SK-N-SH treated with all-trans-retinoic acid at 6 μM for 48 hours (cell line): ENCODE measurements around the gene TOPAZ1.

Experiments used
- CREB5 ChIP-seq: fragments of 250-450 bp; sonication (Bioruptor Pico); IDR thresholded peaks from 2 replicates; pipeline ENCODE4 v1.5.1; 2020; ENCODE audit warnings: low read depth, mild to moderate bottlenecking, moderate library complexity
- CSRNP3 ChIP-seq: fragments of 250-450 bp; sonication (Bioruptor Pico); IDR thresholded peaks from 2 replicates; pipeline ENCODE4 v1.5.1; 2021; ENCODE audit warnings: mild to moderate bottlenecking, moderate library complexity
- ESRRG ChIP-seq: fragments of 250-450 bp; sonication (Bioruptor Pico); IDR thresholded peaks from 2 replicates; pipeline ENCODE4 v1.6.1; 2021; ENCODE audit warnings: mild to moderate bottlenecking
- GLIS3 ChIP-seq: fragments of 250-450 bp; sonication (Bioruptor Pico); IDR thresholded peaks from 2 replicates; pipeline ENCODE4 v1.5.0; 2020; ENCODE audit warnings: mild to moderate bottlenecking, moderate library complexity
- OSR1 ChIP-seq: fragments of 250-450 bp; sonication (Bioruptor Pico); IDR thresholded peaks from 2 replicates; pipeline ENCODE4 v1.8.0; 2022; ENCODE audit warnings: moderate library complexity, mild to moderate bottlenecking, inconsistent platforms
- PATZ1 ChIP-seq: fragments of 250-450 bp; sonication (Bioruptor Pico); IDR thresholded peaks from 2 replicates; pipeline ENCODE4 v1.8.0; 2020; ENCODE audit warnings: mild to moderate bottlenecking, moderate library complexity, borderline replicate concordance
- RARB ChIP-seq: fragments of 250-450 bp; sonication (Bioruptor Pico); IDR thresholded peaks from 2 replicates; pipeline ENCODE4 v1.8.0; 2021; ENCODE audit warnings: mild to moderate bottlenecking, moderate library complexity
- SNAI2 ChIP-seq: fragments of 250-450 bp; sonication (Bioruptor Pico); IDR thresholded peaks from 2 replicates; pipeline ENCODE4 v1.5.0; 2020; ENCODE audit warnings: mild to moderate bottlenecking, moderate library complexity
- TCF4 ChIP-seq: fragments of 250-450 bp; sonication (Bioruptor Pico); IDR thresholded peaks from 2 replicates; pipeline ENCODE4 v1.8.0; 2021; ENCODE audit warnings: mild to moderate bottlenecking, moderate library complexity, borderline replicate concordance
- TOX ChIP-seq: fragments of 250-450 bp; sonication (Bioruptor Pico); IDR thresholded peaks from 2 replicates; pipeline ENCODE4 v1.8.0; 2021; ENCODE audit warnings: mild to moderate bottlenecking, moderate library complexity, borderline replicate concordance
- ZC3H10 ChIP-seq: fragments of 250-450 bp; sonication (Bioruptor Pico); IDR thresholded peaks from 2 replicates; pipeline ENCODE4 v1.5.1; 2021; ENCODE audit warnings: mild to moderate bottlenecking, moderate library complexity
- ZFP3 ChIP-seq: fragments of 250-450 bp; sonication (Bioruptor Pico); IDR thresholded peaks from 2 replicates; pipeline ENCODE4 v1.5.0; 2020; ENCODE audit warnings: mild to moderate bottlenecking, moderate library complexity
- TF ChIP-seq, protein P1 (sequence below): fragments of 250-450 bp; sonication (Bioruptor Pico); IDR thresholded peaks from 2 replicates; pipeline ENCODE4 v1.5.0; 2020; ENCODE audit warnings: mild to moderate bottlenecking, moderate library complexity

- TF ChIP-seq CREB5 (CRISPR knock-in tag) (no peak), ZFP3 (CRISPR knock-in tag) (no peak), RARB (CRISPR knock-in tag) (no peak), SNAI2 (CRISPR knock-in tag) (no peak), TCF4 (CRISPR knock-in tag) (no peak), PATZ1 (CRISPR knock-in tag) (no peak), ESRRG (no peak), CSRNP3 (CRISPR knock-in tag) (no peak), TOX (CRISPR knock-in tag) (no peak), OSR1 (CRISPR knock-in tag) (no peak), GLIS3 (no peak), ZC3H10 (no peak)
- TF ChIP-seq, protein P1, sequence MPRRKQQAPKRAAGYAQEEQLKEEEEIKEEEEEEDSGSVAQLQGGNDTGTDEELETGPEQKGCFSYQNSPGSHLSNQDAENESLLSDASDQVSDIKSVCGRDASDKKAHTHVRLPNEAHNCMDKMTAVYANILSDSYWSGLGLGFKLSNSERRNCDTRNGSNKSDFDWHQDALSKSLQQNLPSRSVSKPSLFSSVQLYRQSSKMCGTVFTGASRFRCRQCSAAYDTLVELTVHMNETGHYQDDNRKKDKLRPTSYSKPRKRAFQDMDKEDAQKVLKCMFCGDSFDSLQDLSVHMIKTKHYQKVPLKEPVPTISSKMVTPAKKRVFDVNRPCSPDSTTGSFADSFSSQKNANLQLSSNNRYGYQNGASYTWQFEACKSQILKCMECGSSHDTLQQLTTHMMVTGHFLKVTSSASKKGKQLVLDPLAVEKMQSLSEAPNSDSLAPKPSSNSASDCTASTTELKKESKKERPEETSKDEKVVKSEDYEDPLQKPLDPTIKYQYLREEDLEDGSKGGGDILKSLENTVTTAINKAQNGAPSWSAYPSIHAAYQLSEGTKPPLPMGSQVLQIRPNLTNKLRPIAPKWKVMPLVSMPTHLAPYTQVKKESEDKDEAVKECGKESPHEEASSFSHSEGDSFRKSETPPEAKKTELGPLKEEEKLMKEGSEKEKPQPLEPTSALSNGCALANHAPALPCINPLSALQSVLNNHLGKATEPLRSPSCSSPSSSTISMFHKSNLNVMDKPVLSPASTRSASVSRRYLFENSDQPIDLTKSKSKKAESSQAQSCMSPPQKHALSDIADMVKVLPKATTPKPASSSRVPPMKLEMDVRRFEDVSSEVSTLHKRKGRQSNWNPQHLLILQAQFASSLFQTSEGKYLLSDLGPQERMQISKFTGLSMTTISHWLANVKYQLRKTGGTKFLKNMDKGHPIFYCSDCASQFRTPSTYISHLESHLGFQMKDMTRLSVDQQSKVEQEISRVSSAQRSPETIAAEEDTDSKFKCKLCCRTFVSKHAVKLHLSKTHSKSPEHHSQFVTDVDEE (CRISPR knock-in tag) = no peak
These were observed 10.8 kb downstream of the TOPAZ1 start for GRCh38 chr3:44252332-44252959.
